ENCODE data around the gene KCNIP1.

DNA sequence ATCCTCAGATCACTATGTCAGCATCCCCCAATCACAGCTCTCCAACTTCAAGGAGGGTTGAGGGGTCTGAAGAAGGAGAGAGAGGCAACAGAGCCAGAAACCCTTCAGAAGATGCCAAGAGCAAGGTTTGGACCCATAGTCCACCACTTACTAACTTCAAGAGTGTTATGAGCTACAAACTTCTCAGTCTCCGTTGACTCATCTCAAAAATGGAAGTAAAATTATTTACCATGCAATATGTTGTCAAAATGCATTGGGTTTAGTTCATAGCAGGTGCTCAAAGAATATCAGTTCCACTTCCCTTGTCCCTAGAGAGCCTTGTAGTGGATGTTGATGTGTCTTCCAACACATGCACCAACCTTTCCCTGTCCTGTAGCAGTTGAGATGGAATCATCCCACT is 116.0 kb downstream of the KCNIP1 start:
- TF ChIP-seq, protein P1, sequence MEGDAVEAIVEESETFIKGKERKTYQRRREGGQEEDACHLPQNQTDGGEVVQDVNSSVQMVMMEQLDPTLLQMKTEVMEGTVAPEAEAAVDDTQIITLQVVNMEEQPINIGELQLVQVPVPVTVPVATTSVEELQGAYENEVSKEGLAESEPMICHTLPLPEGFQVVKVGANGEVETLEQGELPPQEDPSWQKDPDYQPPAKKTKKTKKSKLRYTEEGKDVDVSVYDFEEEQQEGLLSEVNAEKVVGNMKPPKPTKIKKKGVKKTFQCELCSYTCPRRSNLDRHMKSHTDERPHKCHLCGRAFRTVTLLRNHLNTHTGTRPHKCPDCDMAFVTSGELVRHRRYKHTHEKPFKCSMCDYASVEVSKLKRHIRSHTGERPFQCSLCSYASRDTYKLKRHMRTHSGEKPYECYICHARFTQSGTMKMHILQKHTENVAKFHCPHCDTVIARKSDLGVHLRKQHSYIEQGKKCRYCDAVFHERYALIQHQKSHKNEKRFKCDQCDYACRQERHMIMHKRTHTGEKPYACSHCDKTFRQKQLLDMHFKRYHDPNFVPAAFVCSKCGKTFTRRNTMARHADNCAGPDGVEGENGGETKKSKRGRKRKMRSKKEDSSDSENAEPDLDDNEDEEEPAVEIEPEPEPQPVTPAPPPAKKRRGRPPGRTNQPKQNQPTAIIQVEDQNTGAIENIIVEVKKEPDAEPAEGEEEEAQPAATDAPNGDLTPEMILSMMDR (IDR thresholded peaks at IDR 0.05), result no peak
- TF ChIP-seq POLR2A (IDR thresholded peaks at IDR 0.05), result no peak
- TF ChIP-seq EP300 (IDR thresholded peaks at IDR 0.05), result no peak

Measured in tibial nerve (tissue), 4 donors.